ENCODE data around the gene TGFB1.

TGFB1 gene

DNA sequence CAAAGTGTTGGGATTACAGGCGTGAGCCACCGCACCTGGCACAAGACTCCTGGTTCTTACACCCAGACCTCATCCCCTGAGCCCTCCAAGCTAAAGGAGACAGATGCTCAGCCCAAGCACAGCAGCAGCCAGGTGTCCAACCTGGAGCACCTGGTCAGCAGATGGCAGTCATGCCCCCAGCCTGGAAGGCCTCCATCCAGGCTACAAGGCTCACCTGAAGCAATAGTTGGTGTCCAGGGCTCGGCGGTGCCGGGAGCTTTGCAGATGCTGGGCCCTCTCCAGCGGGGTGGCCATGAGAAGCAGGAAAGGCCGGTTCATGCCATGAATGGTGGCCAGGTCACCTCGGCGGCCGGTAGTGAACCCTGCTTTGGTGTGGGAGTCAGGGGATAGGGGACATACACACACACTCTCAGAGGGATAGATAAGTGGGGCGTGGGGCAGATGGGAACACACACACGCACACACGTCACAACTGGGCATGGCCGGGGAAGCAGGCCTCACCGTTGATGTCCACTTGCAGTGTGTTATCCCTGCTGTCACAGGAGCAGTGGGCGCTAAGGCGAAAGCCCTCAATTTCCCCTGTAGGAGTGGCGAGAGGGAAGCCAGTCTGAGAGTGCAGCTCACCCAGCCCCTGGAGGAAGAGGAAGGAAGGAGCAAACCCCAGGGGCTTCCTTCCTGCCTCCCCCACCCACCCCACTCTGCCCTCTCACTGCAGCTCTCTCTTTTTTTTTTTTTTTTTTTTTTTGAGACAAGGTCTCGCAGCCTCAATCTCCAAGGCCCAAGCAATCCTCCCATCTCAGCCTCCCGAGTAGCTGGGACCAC lies 11.8 kb downstream of the TGFB1 start:
- no peak for DNase-seq (ENCODE audit: low read depth)

GRCh38 chr19:41339936-41340335 lies 13.8 kb downstream of the TGFB1 start:
- DNase-seq (ENCODE audit: low read depth) = no peak

DNA sequence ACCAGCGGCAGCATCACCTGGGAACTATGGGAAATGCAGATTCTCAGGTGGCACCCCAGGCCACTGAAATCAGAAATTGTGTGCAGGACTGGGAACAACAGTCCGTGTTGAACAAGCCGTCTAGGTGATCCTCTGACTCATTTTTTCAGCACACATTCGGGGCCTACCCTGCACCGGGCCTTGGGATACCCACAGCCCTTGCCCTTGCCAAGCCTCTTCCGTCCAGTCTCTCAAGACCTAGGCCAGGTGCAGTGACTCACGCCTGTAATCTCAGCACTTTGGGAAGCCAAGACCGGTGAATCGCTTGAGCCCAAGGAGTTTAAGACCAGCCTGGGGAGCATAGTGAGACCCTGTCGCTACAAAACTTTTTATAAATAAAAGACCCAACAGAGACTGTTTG lies 18.3 kb downstream of the TGFB1 start:
- DNase-seq (ENCODE audit: low read depth) = no peak

- no peak for DNase-seq (ENCODE audit: low read depth)
Observed at GRCh38 chr19:41334793-41335192, 18.9 kb downstream of the TGFB1 start.

- no peak for DNase-seq (ENCODE audit: low read depth)
Observed at GRCh38 chr19:41332468-41332867, 21.3 kb downstream of the TGFB1 start.

DNA sequence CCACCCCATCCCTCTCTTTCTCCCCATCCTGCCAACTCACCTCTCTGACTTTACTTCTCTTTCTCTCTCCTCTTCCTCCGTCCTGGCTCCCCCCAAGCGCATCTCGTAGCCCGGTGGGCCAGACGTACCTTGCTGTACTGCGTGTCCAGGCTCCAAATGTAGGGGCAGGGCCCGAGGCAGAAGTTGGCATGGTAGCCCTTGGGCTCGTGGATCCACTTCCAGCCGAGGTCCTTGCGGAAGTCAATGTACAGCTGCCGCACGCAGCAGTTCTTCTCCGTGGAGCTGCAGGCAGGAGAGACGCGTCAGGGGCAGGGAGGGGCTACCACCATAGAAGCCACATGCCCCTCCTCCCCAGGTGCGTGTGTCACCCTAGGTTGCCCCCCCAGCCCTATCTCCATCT lies 21.7 kb downstream of the TGFB1 start:
- no peak for DNase-seq (ENCODE audit: low read depth)

GRCh38 chr19:41330946-41331678 lies 22.6 kb downstream of the TGFB1 start:
- DNase-seq (ENCODE audit: low read depth) = no peak

- no peak for DNase-seq (ENCODE audit: low read depth)
Observed at GRCh38 chr19:41330481-41330880, 23.2 kb downstream of the TGFB1 start.

- no peak for DNase-seq (ENCODE audit: low read depth)
Observed at GRCh38 chr19:41328842-41329225, 24.9 kb downstream of the TGFB1 start.

GRCh38 chr19:41328157-41328841 lies 25.4 kb downstream of the TGFB1 start:
- DNase-seq (ENCODE audit: low read depth) = no peak

DNA sequence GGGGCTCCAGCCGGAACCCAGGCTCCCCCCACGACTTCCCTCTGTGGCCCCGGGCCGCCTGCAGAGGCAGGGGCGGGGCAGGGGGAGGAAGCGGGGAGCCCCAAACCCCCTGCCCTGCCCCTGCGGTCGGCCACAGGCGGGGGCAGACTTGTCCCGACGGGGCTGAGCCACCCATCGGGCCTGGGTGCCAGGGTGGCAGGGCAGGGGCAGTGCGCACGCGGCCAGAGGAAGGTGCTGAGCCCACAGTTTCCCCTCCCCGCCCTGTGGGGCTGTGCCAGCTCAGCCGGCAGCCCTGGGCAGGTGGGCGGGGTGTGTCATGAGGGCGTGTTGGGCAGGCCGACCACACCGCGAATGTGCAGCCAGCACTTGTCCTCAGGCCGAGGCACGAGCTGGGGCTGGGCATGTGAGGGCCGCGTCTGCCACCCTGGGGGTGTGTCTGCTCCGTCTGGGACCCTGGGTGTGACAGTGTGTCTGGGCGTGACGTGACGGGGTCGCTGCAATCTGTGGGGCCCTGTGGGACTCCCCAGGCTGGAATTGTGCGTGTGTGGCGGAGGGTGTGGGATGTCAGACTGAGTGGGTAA lies 26.1 kb downstream of the TGFB1 start:
- peak; percentile 86 for DNase-seq (ENCODE audit: low read depth)

DNA sequence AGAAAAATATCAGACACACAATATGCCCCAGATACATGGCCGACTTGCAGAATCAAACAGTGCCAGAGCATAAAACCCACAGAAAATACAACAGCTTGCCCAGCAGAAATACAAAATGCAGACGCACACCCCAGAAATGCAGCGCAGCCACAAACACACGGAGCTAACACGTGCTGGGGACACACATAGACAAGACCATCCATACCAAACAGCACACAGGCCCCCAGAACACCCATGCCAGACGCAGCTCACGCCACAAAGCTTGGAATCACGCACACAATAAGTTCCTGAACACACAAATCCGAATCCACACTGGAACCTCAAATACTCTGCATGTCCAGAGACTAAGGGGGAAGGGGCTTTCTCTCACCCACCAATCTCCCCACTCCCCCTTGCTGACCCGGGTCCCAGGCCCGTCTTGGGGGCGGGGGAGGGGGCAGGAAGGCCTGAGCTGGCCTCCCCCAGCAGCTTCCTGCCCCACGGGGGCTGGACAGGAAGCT lies 26.6 kb downstream of the TGFB1 start:
- no peak for DNase-seq (ENCODE audit: low read depth)

- DNase-seq (ENCODE audit: low read depth) = no peak
Observed at GRCh38 chr19:41325947-41326706, 27.6 kb downstream of the TGFB1 start.

- DNase-seq (ENCODE audit: low read depth) = no peak
Observed at GRCh38 chr19:41325640-41325946, 28.1 kb downstream of the TGFB1 start.

GRCh38 chr19:41324921-41325639 lies 28.6 kb downstream of the TGFB1 start:
- DNase-seq (ENCODE audit: low read depth) = no peak

DNA sequence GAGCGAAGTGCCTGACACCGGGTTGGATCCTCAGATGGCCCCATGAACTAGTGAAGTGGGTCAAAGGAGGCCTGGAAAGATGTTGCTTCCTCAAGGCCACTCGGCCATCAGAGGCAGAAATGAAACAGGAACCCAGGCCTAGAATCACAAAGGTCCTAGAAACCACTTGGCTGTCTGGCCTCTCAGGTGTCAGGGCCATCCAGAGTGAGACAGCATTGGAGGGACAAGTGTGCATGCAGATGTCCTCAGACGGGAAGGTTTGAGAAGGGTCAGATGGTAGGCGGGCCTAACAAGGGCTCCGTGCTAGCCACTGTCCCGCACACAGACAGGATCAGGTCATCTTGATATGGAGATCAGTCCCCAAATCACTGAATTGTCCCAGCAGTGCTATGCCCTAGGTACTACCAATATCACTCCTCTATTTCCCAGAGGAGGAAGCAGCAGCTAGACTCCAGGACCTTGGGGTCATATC lies 29.5 kb downstream of the TGFB1 start:
- DNase-seq (ENCODE audit: low read depth) = no peak

GRCh38 chr19:41323430-41324125 lies 30.1 kb downstream of the TGFB1 start:
- DNase-seq (ENCODE audit: low read depth) = no peak

DNA sequence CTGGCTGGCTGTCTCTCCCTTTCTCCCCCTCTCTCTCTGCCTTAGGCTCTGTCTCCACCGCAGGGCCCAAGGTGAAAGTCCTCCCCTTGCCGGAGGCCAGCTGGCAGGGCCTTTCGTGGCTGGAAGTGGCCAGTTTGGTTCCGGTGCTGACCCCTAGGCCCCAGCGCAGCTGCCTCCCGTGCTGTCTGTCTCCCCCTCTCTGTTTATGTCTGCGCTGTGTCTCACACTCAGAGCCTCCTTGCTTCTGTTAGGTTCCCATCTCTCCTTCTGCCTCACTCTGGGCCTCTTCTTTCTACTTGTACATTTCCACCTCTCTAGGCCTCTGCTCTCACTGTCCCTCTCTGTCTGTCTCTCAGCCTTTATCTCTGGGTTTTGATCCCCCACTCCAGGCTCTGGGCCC lies 30.7 kb downstream of the TGFB1 start:
- no peak for DNase-seq (ENCODE audit: low read depth)

GRCh38 chr19:41322451-41322850 lies 31.3 kb downstream of the TGFB1 start:
- no peak for DNase-seq (ENCODE audit: low read depth)

DNA sequence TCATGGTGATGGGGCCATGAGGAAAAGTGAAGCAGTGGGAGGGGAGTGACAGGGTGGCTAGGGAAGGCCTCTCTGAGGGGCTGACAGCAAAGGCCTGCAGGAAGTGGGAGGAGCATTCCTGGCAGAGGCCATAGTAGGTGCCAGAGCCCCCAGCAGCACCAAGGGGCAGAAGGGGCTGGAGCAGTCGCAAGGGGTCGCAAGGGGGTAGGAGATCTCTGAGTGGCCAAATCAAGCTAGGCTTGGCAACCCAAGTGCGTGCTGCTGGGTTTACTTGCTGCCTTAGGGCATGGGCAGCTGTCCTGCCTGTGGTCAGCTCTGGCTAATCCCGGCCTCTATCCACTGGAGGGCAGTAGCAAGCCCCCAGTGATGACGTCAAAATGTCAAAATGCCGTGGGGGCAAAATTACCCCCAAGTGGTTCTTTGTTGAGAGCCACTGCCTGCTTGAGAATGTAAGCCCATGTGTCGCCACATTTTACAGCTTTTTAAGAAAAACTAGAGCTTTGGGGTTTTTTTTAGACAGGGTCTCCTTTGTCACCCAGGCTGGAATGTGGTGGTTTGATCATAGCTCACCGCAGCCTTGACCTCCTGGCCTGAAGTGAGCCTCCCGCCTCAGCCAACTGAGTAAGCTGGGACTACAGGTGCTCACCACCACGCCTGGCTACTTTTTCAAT lies 32.0 kb downstream of the TGFB1 start:
- no peak for DNase-seq (ENCODE audit: low read depth)

Data from stimulated activated CD8-positive, alpha-beta memory T cell treated with anti-CD3 and anti-CD28 coated beads, Interleukin-4, amount 100 ng/mL, for 24 hours (primary cell).